Neural progenitor cell (in vitro differentiated cells): Measurements from ENCODE around the gene PREX1. TPM values are rescaled to one million over a fixed set of nuclear protein-coding genes. Genes with fewer than 3 reads are reported as not detected.

ENCODE experiments used
- DNase-seq: peaks from one replicate; pipeline ENCODE4 v3.0.0-alpha.2; 2016; ENCODE audit warnings: low spot score
- H2AFZ ChIP-seq: fragments of 200-600 bp; sonication (generic); replicated peaks from 2 replicates; pipeline ENCODE4 v1.6.1; 2016; ENCODE audit warnings: antibody characterized with exemption
- H3F3A ChIP-seq: fragments of 200-600 bp; sonication (generic); 2 replicates; pipeline ENCODE4 v1.6.1; 2016; ENCODE audit warnings: antibody characterized with exemption, low read depth
- H3K27ac ChIP-seq: fragments of 200-600 bp; sonication (generic); 2 replicates; pipeline ENCODE4 v1.5.1; 2016; ENCODE audit warnings: mild to moderate bottlenecking
- H3K27me3 ChIP-seq: fragments of 200-600 bp; sonication (generic); 2 replicates; pipeline ENCODE4 v1.6.1; 2016; ENCODE audit warnings: mild to moderate bottlenecking, moderate library complexity
- H3K36me3 ChIP-seq: fragments of 200-600 bp; sonication (generic); 2 replicates; pipeline ENCODE4 v1.5.1; 2016
- H3K4me1 ChIP-seq: fragments of 200-600 bp; sonication (generic); 2 replicates; pipeline ENCODE4 v1.6.1; 2016; ENCODE audit warnings: mixed run types
- H3K4me2 ChIP-seq: fragments of 200-600 bp; sonication (generic); 2 replicates; pipeline ENCODE4 v1.6.1; 2016
- H3K4me3 ChIP-seq: fragments of 200-600 bp; sonication (generic); 2 replicates; pipeline ENCODE4 v1.5.1; 2016
- H3K79me2 ChIP-seq: fragments of 200-600 bp; sonication (generic); 2 replicates; pipeline ENCODE4 v1.6.1; 2016; ENCODE audit warnings: low read depth
- H3K9ac ChIP-seq: fragments of 200-600 bp; sonication (generic); 2 replicates; pipeline ENCODE4 v1.6.1; 2016
- H3K9me3 ChIP-seq: fragments of 200-600 bp; sonication (generic); 2 replicates; pipeline ENCODE4 v1.5.1; 2016; ENCODE audit warnings: low read depth
- H4K20me1 ChIP-seq: fragments of 200-600 bp; sonication (generic); 2 replicates; pipeline ENCODE4 v1.6.1; 2016; ENCODE audit warnings: low read depth
- H3K27ac Mint-ChIP-seq: 3 replicates; pipeline ENCODE4 v1.8.0; 2021; ENCODE audit warnings: mixed read lengths
- H3K27me3 Mint-ChIP-seq: 2 replicates; pipeline ENCODE4 v1.8.0; 2022; ENCODE audit warnings: low read depth, mild to moderate bottlenecking, inconsistent platforms, moderate library complexity, mixed read lengths; ENCODE audit not compliant: insufficient read depth
- H3K36me3 Mint-ChIP-seq: 3 replicates; pipeline ENCODE4 v1.8.0; 2021; ENCODE audit warnings: mixed read lengths
- H3K4me1 Mint-ChIP-seq: 3 replicates; pipeline ENCODE4 v1.8.0; 2021; ENCODE audit warnings: mixed read lengths
- H3K4me3 Mint-ChIP-seq: 3 replicates; pipeline ENCODE4 v1.8.0; 2021; ENCODE audit warnings: mild to moderate bottlenecking, moderate library complexity, mixed read lengths
- H3K9me3 Mint-ChIP-seq: 3 replicates; pipeline ENCODE4 v1.8.0; 2020; ENCODE audit warnings: mixed read lengths
- EZH2 ChIP-seq: fragments of 200-600 bp; sonication (generic); IDR thresholded peaks from 2 replicates; pipeline ENCODE4 v1.6.1; 2017; ENCODE audit warnings: antibody characterized with exemption, mild to moderate bottlenecking, moderate library complexity
- EZH2phosphoT487 ChIP-seq: fragments of 200-600 bp; sonication (generic); IDR thresholded peaks from 2 replicates; pipeline ENCODE4 v1.6.1; 2017; ENCODE audit warnings: antibody characterized with exemption
- total RNA-seq: library from RNA; depleted of rRNA; stranded (reverse); fragments of >200 nt; gene quantifications from 2 replicates; pipeline ENCODE4 v1.2.3, GENCODE V29; 2015; ENCODE audit warnings: low replicate concordance
- TF ChIP-seq, protein P1 (sequence below): fragments of 200-600 bp; sonication (generic); IDR thresholded peaks from 2 replicates; pipeline ENCODE4 v1.5.1; 2017; ENCODE audit warnings: antibody characterized with exemption, mild to moderate bottlenecking

Gene PREX1
- total RNA-seq, 1 donor from 2014 or later: 4.5 TPM

DNA sequence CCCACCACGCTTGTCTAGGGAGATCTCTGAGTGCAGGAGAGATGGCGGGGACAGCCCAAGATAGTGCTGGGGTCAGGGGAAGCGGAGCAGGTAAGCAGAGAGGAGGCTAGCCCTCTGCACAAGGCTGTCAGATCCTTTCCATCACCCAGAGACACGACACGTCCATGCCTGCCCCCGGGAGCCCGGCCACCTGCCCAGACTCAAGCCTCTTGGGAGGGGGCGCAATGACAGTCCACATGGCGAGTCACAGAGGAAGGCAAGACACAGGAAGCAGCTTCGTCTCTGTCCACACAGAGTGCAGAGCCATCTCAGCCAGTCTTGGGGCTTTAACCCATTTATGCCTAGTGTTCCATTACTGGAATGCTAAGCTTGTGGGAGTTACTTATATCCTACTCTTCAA, 78.4 kb downstream of the PREX1 start:
- H3K36me3 ChIP-seq: no peaks in the 10 kb centered on the region
- Mint-ChIP-seq H3K4me1 (peaks cover 68% of the 10 kb centered on the region), H3K27ac (no peak overlapping the region), H3K36me3 (peaks cover 15% of the 10 kb centered on the region), H3K27me3 (peaks cover 6% of the 10 kb centered on the region), H3K9me3 (peaks cover 2% of the 10 kb centered on the region), H3K4me3 (no peak overlapping the region)
- H3F3A ChIP-seq: peaks cover 17% of the 10 kb centered on the region
- no peak overlapping the region for H3K27ac ChIP-seq
- H3K9me3 ChIP-seq: no peaks in the 10 kb centered on the region
- H3K4me1 ChIP-seq: peaks cover 11% of the 10 kb centered on the region
- DNase-seq: no peak
- TF ChIP-seq, protein P1, sequence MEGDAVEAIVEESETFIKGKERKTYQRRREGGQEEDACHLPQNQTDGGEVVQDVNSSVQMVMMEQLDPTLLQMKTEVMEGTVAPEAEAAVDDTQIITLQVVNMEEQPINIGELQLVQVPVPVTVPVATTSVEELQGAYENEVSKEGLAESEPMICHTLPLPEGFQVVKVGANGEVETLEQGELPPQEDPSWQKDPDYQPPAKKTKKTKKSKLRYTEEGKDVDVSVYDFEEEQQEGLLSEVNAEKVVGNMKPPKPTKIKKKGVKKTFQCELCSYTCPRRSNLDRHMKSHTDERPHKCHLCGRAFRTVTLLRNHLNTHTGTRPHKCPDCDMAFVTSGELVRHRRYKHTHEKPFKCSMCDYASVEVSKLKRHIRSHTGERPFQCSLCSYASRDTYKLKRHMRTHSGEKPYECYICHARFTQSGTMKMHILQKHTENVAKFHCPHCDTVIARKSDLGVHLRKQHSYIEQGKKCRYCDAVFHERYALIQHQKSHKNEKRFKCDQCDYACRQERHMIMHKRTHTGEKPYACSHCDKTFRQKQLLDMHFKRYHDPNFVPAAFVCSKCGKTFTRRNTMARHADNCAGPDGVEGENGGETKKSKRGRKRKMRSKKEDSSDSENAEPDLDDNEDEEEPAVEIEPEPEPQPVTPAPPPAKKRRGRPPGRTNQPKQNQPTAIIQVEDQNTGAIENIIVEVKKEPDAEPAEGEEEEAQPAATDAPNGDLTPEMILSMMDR: no peak
- no peak for TF ChIP-seq EZH2phosphoT487
- no peak for TF ChIP-seq EZH2
- H2AFZ ChIP-seq: no peak overlapping the region
- peaks cover 89% of the 10 kb centered on the region for H3K27me3 ChIP-seq
- no peak overlapping the region for H3K4me3 ChIP-seq
- H3K4me2 ChIP-seq: no peak overlapping the region
- H3K79me2 ChIP-seq: no peaks in the 10 kb centered on the region
- H3K9ac ChIP-seq: no peak overlapping the region
- peaks cover 70% of the 10 kb centered on the region for H4K20me1 ChIP-seq

DNA sequence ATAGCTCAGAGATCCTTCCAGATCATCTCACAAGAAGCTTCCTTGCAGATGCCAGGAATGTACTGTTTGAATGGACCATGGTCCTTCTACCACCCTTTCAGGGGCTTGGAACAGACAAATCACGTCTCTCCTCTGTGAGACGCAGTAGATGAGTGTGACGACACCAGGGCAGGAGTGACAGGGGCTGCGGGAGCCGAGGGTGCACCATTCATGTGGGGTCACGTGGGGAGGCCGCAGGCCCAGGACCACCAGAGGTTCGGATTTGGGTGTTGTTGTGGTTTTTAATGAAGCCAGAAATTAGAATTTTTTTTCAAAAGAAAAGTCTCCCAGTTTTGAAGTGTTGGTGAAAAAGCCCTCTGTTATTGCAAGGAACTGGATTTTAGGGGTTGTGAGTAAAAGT, 79.2 kb downstream of the PREX1 start:
- Histone ChIP-seq H3F3A (peaks cover 17% of the 10 kb centered on the region), H2AFZ (no peak overlapping the region), H3K27me3 (peaks cover 81% of the 10 kb centered on the region), H4K20me1 (peaks cover 62% of the 10 kb centered on the region), H3K36me3 (no peaks in the 10 kb centered on the region), H3K9ac (no peak overlapping the region), H3K79me2 (no peaks in the 10 kb centered on the region), H3K4me1 (peaks cover 11% of the 10 kb centered on the region), H3K4me2 (no peak overlapping the region), H3K27ac (no peak overlapping the region), H3K9me3 (no peaks in the 10 kb centered on the region), H3K4me3 (no peak overlapping the region)
- Mint-ChIP-seq H3K4me1 (peaks cover 67% of the 10 kb centered on the region), H3K36me3 (peaks cover 16% of the 10 kb centered on the region), H3K4me3 (no peak overlapping the region), H3K27me3 (peaks cover 6% of the 10 kb centered on the region), H3K27ac (no peak overlapping the region), H3K9me3 (peaks cover 2% of the 10 kb centered on the region)
- TF ChIP-seq EZH2 (no peak), EZH2phosphoT487 (no peak)
- TF ChIP-seq, protein P1: no peak
- DNase-seq: no peak

DNA sequence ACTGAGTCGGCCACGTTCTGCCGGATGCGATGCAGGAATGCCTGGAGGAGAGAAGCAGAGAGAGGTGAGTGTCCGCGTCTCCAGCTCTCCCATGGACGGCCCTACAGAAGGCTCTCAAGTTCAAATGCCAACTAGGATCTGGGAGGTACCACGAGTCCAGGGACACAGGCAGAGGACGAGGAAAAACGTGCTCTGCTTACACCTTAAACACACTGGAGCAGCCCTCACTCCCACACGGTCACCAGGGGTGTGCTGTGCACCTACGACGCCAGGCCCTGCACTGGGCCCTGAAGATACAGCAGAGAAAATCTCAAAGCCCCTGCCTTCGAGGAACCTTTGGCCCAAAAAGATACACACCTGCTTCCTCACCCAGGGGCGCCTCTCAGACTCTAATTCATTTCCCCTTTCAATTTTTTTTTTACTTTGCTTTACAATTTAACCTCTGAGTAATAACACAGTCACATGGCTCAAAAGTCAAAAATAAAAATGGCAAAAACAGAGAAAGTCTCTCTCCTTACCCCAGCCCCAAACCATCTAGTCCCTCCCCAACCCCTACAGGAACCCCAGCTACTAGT, 79.9 kb downstream of the PREX1 start:
- H3K9ac ChIP-seq: no peak overlapping the region
- no peak for TF ChIP-seq EZH2
- TF ChIP-seq EZH2phosphoT487: no peak
- no peak overlapping the region for H3K4me3 ChIP-seq
- Mint-ChIP-seq H3K4me3 (no peak overlapping the region), H3K9me3 (peaks cover 2% of the 10 kb centered on the region), H3K27ac (no peak overlapping the region), H3K27me3 (peaks cover 6% of the 10 kb centered on the region), H3K4me1 (peaks cover 62% of the 10 kb centered on the region), H3K36me3 (peaks cover 19% of the 10 kb centered on the region)
- H3K79me2 ChIP-seq: no peaks in the 10 kb centered on the region
- H3K27ac ChIP-seq: no peak overlapping the region
- no peak overlapping the region for H3K4me2 ChIP-seq
- H3K4me1 ChIP-seq: peaks cover 11% of the 10 kb centered on the region
- H3F3A ChIP-seq: peaks cover 17% of the 10 kb centered on the region
- H3K27me3 ChIP-seq: peaks cover 74% of the 10 kb centered on the region
- H2AFZ ChIP-seq: no peak overlapping the region
- DNase-seq: no peak
- H4K20me1 ChIP-seq: peaks cover 61% of the 10 kb centered on the region
- H3K36me3 ChIP-seq: no peaks in the 10 kb centered on the region
- no peaks in the 10 kb centered on the region for H3K9me3 ChIP-seq

DNA sequence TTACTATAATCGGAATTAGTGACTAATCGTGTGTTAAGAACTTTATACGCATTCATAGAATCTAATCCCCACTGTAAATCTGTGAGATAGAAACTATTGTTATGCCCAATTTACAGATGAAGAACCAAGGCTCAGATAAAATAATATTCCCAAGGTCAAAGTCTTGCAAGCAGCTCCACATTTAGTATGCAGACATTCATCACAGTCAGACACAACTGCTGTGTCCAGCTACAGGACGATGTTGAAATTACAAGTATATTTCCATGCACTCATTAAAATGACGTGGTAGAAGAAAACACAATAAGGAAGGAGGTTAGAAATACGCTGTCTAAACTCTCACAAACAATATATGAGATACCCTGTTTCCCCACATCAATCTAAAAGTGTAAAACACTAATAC, 82.5 kb downstream of the PREX1 start:
- H3K4me1 Mint-ChIP-seq: peaks cover 37% of the 10 kb centered on the region
- H3K9me3 Mint-ChIP-seq: no peaks in the 10 kb centered on the region
- H3K9ac ChIP-seq: no peak overlapping the region
- H3K27me3 Mint-ChIP-seq: peaks cover 2% of the 10 kb centered on the region
- no peaks in the 10 kb centered on the region for H3K79me2 ChIP-seq
- no peak overlapping the region for H3K27ac ChIP-seq
- H2AFZ ChIP-seq: no peak overlapping the region
- H3K27me3 ChIP-seq: peaks cover 51% of the 10 kb centered on the region
- no peak overlapping the region for H3K27ac Mint-ChIP-seq
- H3K4me1 ChIP-seq: no peaks in the 10 kb centered on the region
- H3F3A ChIP-seq: no peaks in the 10 kb centered on the region
- peaks cover 45% of the 10 kb centered on the region for H4K20me1 ChIP-seq
- H3K4me2 ChIP-seq: no peak overlapping the region
- no peaks in the 10 kb centered on the region for H3K9me3 ChIP-seq
- H3K36me3 Mint-ChIP-seq: peaks cover 21% of the 10 kb centered on the region
- H3K4me3 Mint-ChIP-seq: no peak overlapping the region
- H3K4me3 ChIP-seq: no peak overlapping the region
- H3K36me3 ChIP-seq: no peaks in the 10 kb centered on the region
- TF ChIP-seq, protein P1: no peak
- no peak for TF ChIP-seq EZH2
- no peak for DNase-seq
